ENCODE results near the gene RAD51B. TPM values are rescaled to one million over a fixed set of nuclear protein-coding genes. Genes with fewer than 3 reads are reported as not detected.

The RAD51B gene
- polyA plus RNA-seq, 3 donors: 3.6 to 11.6 (median 9.4) TPM

GRCh38 chr14:68598089-68598488, 778.5 kb downstream of the RAD51B start:
- Mint-ChIP-seq H3K4me1 (peaks cover 72% of the 10 kb centered on the region), H3K36me3 (peaks cover 8% of the 10 kb centered on the region in 2 donors), H3K27me3 (ENCODE audit: low read depth in 3 of 3) (peaks cover 0 to 1% (median 0%) of the 10 kb centered on the region in 3 donors), H3K4me3 (peak overlapping the region; percentile 9 to 68), H3K9me3 (peaks cover 0 to 3% (median 0%) of the 10 kb centered on the region in 7 donors), H3K27ac (peak overlapping the region; percentile 98 to 100 (median 99))
- peak overlapping the region; percentile 90 to 99 for H3K27ac ChIP-seq (ENCODE audit: low read depth in 1 of 2, low read length in 2 of 2)
- WGBS (ENCODE audit: insufficient coverage): no CpG with 5 or more reads among the region's 2 CpGs
- H3K9me3 ChIP-seq (replicated peaks in 1 of 2; ENCODE audit: control insufficient read depth in 1 of 2, insufficient read depth in 1 of 2, low read length in 2 of 2): no peaks in the 10 kb centered on the region
- H3K27me3 ChIP-seq (ENCODE audit: control insufficient read depth in 2 of 2, insufficient read depth in 2 of 2, low read length in 2 of 2): no peaks in the 10 kb centered on the region
- H4K20me1 ChIP-seq (ENCODE audit: insufficient read depth, low read length): no peaks in the 10 kb centered on the region
- intact Hi-C loops (cut with micrococcal nuclease): loop anchor here in 1 of 2 donors (2.0 to 5.0 kb wide), 4 partner anchors 19 to 191 kb away; no protein-coding TSS in a partner anchor
- H3K79me2 ChIP-seq (ENCODE audit: insufficient read depth, low read length): no peaks in the 10 kb centered on the region
- peak overlapping the region; percentile 89 for H3K9ac ChIP-seq (ENCODE audit: insufficient read depth, low read length, poor library complexity, severe bottlenecking)
- TF ChIP-seq CTCF (IDR thresholded peaks at IDR 0.05): no peak
- H2AFZ ChIP-seq (ENCODE audit: insufficient read depth, low read depth, low read length, poor library complexity, severe bottlenecking): peak overlapping the region; percentile 32
- H3K4me3 ChIP-seq (replicated peaks in 1 of 3; ENCODE audit: low read depth in 2 of 3, low read length in 3 of 3): peak overlapping the region in 1 of 3 experiments; percentile 65
- H3K4me2 ChIP-seq (replicated peaks; ENCODE audit: extremely low read depth, low read length, poor library complexity, severe bottlenecking): peak overlapping the region; percentile 69
- no peak for DNase-seq
- H3K36me3 ChIP-seq (replicated peaks in 1 of 2; ENCODE audit: control insufficient read depth in 1 of 2, insufficient read depth in 2 of 2, low read length in 2 of 2): no peaks in the 10 kb centered on the region
- peaks cover 65 to 83% of the 10 kb centered on the region in 2 donors for H3K4me1 ChIP-seq (ENCODE audit: control insufficient read depth in 1 of 2, insufficient read depth in 2 of 2, low read length in 2 of 2)

- Histone ChIP-seq H3K4me1 (ENCODE audit: control insufficient read depth in 1 of 2, insufficient read depth in 2 of 2, low read length in 2 of 2) (peaks cover 64 to 80% of the 10 kb centered on the region in 2 donors), H3K4me3 (replicated peaks in 1 of 3; ENCODE audit: low read depth in 2 of 3, low read length in 3 of 3) (peak overlapping the region in 2 of 3 experiments; percentile 13 to 65), H3K4me2 (replicated peaks; ENCODE audit: extremely low read depth, low read length, poor library complexity, severe bottlenecking) (peak overlapping the region; percentile 69), H3K27ac (ENCODE audit: low read depth in 1 of 2, low read length in 2 of 2) (peak overlapping the region; percentile 90 to 99), H2AFZ (ENCODE audit: insufficient read depth, low read depth, low read length, poor library complexity, severe bottlenecking) (peak overlapping the region; percentile 32), H4K20me1 (ENCODE audit: insufficient read depth, low read length) (no peaks in the 10 kb centered on the region), H3K9ac (ENCODE audit: insufficient read depth, low read length, poor library complexity, severe bottlenecking) (peak overlapping the region; percentile 89), H3K79me2 (ENCODE audit: insufficient read depth, low read length) (no peaks in the 10 kb centered on the region), H3K9me3 (replicated peaks in 1 of 2; ENCODE audit: control insufficient read depth in 1 of 2, insufficient read depth in 1 of 2, low read length in 2 of 2) (no peaks in the 10 kb centered on the region), H3K36me3 (replicated peaks in 1 of 2; ENCODE audit: control insufficient read depth in 1 of 2, insufficient read depth in 2 of 2, low read length in 2 of 2) (no peaks in the 10 kb centered on the region), H3K27me3 (ENCODE audit: control insufficient read depth in 2 of 2, insufficient read depth in 2 of 2, low read length in 2 of 2) (no peaks in the 10 kb centered on the region)
- 10% methylated on average over 9 of the region's 22 CpGs for WGBS (ENCODE audit: insufficient coverage)
- peak; percentile 91 to 96 (median 95) for DNase-seq
- intact Hi-C loops (cut with micrococcal nuclease): loop anchor here in 1 of 2 donors (2.0 to 5.0 kb wide), 4 partner anchors 20 to 190 kb away; no protein-coding TSS in a partner anchor
- Mint-ChIP-seq H3K36me3 (peaks cover 5 to 8% of the 10 kb centered on the region in 2 donors), H3K27ac (peak overlapping the region; percentile 98 to 100 (median 99)), H3K4me3 (peak overlapping the region; percentile 62 to 82), H3K27me3 (ENCODE audit: low read depth in 3 of 3) (peaks cover 0 to 4% (median 0%) of the 10 kb centered on the region in 3 donors), H3K9me3 (peaks cover 0 to 6% (median 1%) of the 10 kb centered on the region in 7 donors), H3K4me1 (peaks cover 69% of the 10 kb centered on the region)
- TF ChIP-seq CTCF (IDR thresholded peaks at IDR 0.05): no peak
Measured at GRCh38 chr14:68598621-68599447, 779.3 kb downstream of the RAD51B start.
